GM10248 (cell line): ENCODE results near the gene SOCS2.
A peak's percentile ranks its signal among the peaks of the same experiment; 100 is the strongest.

Source experiments
- CTCF ChIA-PET: fragments of 300-600 bp; sonication (Branson Sonifier 250); formaldehyde crosslinking; extraction: SDS; loops from one replicate; lab custom pipeline; 2021; ENCODE audit warnings: antibody characterized with exemption; lab: Yijun Ruan, JAX
- POLR2A ChIA-PET: fragments of 350-650 bp; sonication (Branson Sonifier 250); formaldehyde crosslinking; extraction: SDS; loops from one replicate; lab custom pipeline; 2020; ENCODE audit warnings: antibody characterized with exemption; lab: Yijun Ruan, JAX
- DNase-seq: peaks from one replicate; pipeline ENCODE4 v3.0.0; 2012; ENCODE audit errors: extremely low spot score
- TF ChIP-seq, protein P1 (sequence below): IDR thresholded peaks from 2 replicates; pipeline ENCODE4 v1.5.1; 2012; ENCODE audit warnings: mild to moderate bottlenecking, low read depth; ENCODE audit errors: extremely low read depth, missing control alignments, control extremely low read depth

SOCS2 gene

DNA sequence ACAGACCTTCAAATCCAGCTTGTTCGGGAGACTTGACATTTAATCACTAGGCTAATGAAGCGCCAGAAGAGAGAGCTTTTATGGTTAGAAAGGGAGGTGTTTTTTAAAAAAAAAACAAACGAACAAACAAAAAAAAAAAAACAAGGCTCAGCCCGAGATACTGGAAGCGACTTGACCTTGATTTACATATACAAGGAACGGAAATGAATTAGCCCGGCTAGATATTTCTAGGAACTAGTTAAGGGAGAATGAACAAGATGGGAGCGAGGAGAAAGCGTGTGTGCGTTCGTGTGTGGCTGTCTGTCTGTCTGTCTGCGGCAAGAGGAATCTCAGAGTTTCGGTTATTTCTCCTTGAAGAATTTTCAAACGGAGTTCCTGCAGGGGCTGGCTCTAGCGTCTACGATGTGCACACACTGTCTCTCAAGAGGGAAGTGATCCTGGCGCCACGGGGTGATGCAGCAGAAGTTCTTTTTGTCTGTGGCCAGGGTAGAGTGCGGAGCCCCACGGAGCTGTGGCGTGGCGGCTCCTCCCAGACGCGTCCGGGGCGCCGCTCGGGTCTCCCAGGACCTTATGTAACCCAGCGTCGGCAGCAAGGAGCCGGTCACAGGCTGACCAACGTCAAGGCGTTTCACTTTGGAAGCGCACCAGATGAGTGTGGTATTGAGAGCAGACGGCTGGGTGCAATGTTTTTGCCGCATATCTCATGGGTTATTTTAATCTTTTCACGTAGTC lies 18.8 kb downstream of the SOCS2 start:
- ChIA-PET CTCF (interaction anchor here (0.7 to 2.7 kb wide), 5 partner anchors 17 to 510 kb away, joined by 3 to 10 read pairs (median 3); no protein-coding TSS in a partner anchor), POLR2A (no interaction called here)
- TF ChIP-seq, protein P1, sequence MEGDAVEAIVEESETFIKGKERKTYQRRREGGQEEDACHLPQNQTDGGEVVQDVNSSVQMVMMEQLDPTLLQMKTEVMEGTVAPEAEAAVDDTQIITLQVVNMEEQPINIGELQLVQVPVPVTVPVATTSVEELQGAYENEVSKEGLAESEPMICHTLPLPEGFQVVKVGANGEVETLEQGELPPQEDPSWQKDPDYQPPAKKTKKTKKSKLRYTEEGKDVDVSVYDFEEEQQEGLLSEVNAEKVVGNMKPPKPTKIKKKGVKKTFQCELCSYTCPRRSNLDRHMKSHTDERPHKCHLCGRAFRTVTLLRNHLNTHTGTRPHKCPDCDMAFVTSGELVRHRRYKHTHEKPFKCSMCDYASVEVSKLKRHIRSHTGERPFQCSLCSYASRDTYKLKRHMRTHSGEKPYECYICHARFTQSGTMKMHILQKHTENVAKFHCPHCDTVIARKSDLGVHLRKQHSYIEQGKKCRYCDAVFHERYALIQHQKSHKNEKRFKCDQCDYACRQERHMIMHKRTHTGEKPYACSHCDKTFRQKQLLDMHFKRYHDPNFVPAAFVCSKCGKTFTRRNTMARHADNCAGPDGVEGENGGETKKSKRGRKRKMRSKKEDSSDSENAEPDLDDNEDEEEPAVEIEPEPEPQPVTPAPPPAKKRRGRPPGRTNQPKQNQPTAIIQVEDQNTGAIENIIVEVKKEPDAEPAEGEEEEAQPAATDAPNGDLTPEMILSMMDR: no peak
- peak; percentile 59 for DNase-seq

DNA sequence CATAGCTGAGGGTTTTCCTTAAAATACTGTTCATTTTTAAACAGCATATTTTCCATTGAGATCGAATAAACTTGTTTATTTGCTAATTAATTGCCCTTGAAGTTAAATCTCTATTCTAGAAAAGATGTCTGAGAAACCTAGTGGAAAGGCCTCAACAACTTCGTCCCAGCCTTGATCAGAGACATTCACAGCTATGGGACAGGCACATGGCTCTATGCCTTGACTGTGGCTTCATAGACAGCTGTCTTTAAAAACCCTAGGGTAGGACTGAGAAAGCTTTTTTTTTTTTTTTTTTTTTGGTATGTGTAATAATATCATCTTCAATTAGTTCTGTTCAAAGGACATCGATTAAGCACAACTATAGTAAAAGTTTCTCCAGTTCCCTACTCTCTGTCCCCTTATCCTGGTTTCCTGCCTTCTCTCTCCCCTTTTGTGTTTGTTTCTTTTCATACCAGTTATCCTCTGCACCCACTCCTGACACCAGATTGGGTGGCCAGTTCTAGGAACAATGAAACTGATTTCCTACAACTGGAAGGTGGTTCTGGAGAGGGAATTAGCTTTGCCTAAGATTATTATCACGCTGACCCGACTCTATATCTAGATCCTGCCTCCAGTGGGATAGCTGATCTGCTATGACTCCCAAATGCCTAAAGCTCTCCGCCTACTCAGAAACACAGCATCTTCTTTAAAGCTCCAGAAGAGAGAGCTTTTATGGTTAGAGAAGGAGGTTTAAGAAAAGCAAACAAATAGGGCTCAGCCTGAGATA lies 20.3 kb downstream of the SOCS2 start:
- CTCF ChIA-PET: interaction anchor here (1.0 to 2.7 kb wide), 6 partner anchors 10 to 509 kb away, joined by 3 to 10 read pairs (median 4); no protein-coding TSS in a partner anchor
- no peak for DNase-seq
- TF ChIP-seq, protein P1: no peak
- POLR2A ChIA-PET: no interaction called here

- ChIA-PET CTCF (interaction anchor here (1.5 kb wide), 1 partner anchor 13 kb away, joined by 5 read pairs; no protein-coding TSS in a partner anchor), POLR2A (no interaction called here)
- TF ChIP-seq, protein P1: no peak
- no peak for DNase-seq
Observed at GRCh38 chr12:93593843-93594242, 21.4 kb downstream of the SOCS2 start.

DNA sequence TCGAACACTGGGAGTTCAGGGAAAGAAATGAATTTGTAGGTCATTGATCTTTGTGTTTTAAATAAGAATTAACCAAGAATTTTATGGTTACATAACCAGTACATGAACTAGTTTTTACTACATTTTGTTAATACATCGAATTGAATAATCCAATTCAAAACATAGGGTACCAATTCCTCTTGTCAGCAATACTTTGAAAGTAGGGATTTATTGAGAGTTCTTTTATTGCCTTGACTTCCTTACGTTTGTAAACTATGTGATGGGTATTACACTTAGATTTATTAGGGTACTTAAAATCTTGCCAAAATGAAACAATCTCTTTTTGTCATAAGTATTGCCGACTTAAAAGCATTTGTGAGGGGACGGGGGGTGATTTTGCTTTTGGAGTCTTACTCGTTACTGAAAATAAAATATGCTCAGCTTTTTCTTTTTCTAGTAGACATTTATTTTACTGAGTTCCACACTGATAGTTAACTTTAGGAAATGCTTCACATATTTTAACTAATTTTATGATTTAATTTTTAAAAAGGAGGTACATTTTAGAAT lies 22.4 kb downstream of the SOCS2 start:
- CTCF ChIA-PET: no interaction called here
- DNase-seq: no peak
- POLR2A ChIA-PET: no interaction called here
- TF ChIP-seq, protein P1: no peak

- CTCF ChIA-PET: interaction anchor here (1.0 to 1.1 kb wide), 2 partner anchors 26 to 506 kb away, joined by 3 read pairs; no protein-coding TSS in a partner anchor
Observed at GRCh38 chr12:93595351-93595750, 22.9 kb downstream of the SOCS2 start.

DNA sequence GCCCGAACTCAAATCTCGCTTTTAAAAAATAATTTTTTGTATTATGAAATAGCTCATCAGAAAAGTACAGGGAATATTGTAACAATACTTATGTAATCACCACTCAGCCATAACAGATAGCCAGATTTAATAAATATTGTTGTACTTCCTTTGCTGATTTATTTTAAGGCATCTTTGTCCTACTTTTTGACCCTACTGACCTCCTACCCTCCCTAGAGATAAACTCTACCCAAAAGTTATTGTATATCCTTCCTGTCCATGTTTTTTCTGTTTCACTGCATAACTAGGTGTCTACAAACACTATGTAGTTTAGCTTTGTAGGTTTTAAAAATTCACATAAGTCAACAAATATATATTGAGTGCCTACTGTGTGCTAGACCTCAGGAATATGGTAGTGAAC lies 25.1 kb downstream of the SOCS2 start:
- POLR2A ChIA-PET: no interaction called here
- CTCF ChIA-PET: interaction anchor here (1.4 to 1.7 kb wide), 3 partner anchors 12 to 505 kb away, joined by 3 to 5 read pairs (median 3); no protein-coding TSS in a partner anchor
- TF ChIP-seq, protein P1: no peak
- no peak for DNase-seq

More at GRCh38 chr12:93595351-93595750, 22.9 kb downstream of the SOCS2 start:
- TF ChIP-seq, protein P1: no peak
- no peak for DNase-seq
- POLR2A ChIA-PET: no interaction called here
